B cell (primary cell): ENCODE results near the gene C12orf60. TPM values are rescaled to one million over a fixed set of nuclear protein-coding genes. Genes with fewer than 3 reads are reported as not detected.

ENCODE experiments used
- ATAC-seq: fragments of 200-7000 bp; cut with Tn5 transposase; one replicate; pipeline ENCODE4 v1.10.0; 2021; ENCODE audit warnings: low read depth, mild to moderate bottlenecking, moderate number of reproducible peaks, moderate library complexity
- CTCF ChIA-PET: fragments of 350-600 bp; sonication (Branson Sonifier 250); formaldehyde crosslinking; loops from one replicate; lab custom pipeline; 2021; ENCODE audit warnings: antibody characterized with exemption, inconsistent platforms; lab: Charles Lee
- POLR2A ChIA-PET: fragments of 350-600 bp; sonication (Branson Sonifier 250); formaldehyde crosslinking; loops from one replicate; lab custom pipeline; 2021; ENCODE audit warnings: antibody characterized with exemption; lab: Charles Lee
- DNase-seq: peaks from one replicate; pipeline ENCODE4 v3.0.0; 2013
- H2AFZ ChIP-seq: 2 replicates; pipeline ENCODE4 v1.6.1; 2012; ENCODE audit warnings: mild to moderate bottlenecking, low read depth, low read length; ENCODE audit not compliant: insufficient read depth, poor library complexity, severe bottlenecking
- H3K27ac ChIP-seq, 2 donors: 1 replicate in 1 of 2; 2 replicates in 1 of 2; pipeline ENCODE4 v1.5.1; 2012 to 2013; ENCODE audit warnings: low read length in 2 of 2, mild to moderate bottlenecking in 2 of 2, moderate library complexity in 1 of 2
- H3K27me3 ChIP-seq, 4 experiments: fragments of 200-600 bp in 1 of 4; sonication (generic) in 1 of 4; replicated peaks in 1 of 4; 1 replicate in 2 of 4; 2 replicates in 2 of 4; pipeline versions ENCODE4 v1.6.1 to v1.7.0; 2013 to 2016; ENCODE audit warnings: low read length in 3 of 4, mild to moderate bottlenecking in 2 of 4, mixed read lengths in 1 of 4, moderate library complexity in 1 of 4; ENCODE audit not compliant: insufficient read depth in 4 of 4, control insufficient read depth in 3 of 4; ENCODE audit errors: control extremely low read depth in 1 of 4
- H3K36me3 ChIP-seq, 2 experiments: replicated peaks in 1 of 2; 1 replicate in 1 of 2; 2 replicates in 1 of 2; pipeline versions ENCODE4 v1.6.1 to v1.7.1; 2013; ENCODE audit warnings: low read length in 1 of 2; ENCODE audit not compliant: insufficient read depth in 2 of 2, control insufficient read depth in 1 of 2; ENCODE audit errors: control extremely low read depth in 1 of 2, extremely low read depth in 1 of 2
- H3K4me1 ChIP-seq, 2 donors: fragments of 200-600 bp in 1 of 2; sonication (generic) in 1 of 2; 1 replicate in 1 of 2; 2 replicates in 1 of 2; pipeline versions ENCODE4 v1.5.1 to v1.6.1; 2013 to 2017; ENCODE audit warnings: low read length in 2 of 2; ENCODE audit not compliant: control insufficient read depth in 2 of 2, insufficient read depth in 2 of 2
- H3K4me2 ChIP-seq: replicated peaks from 2 replicates; pipeline ENCODE3; 2012; ENCODE audit warnings: mild to moderate bottlenecking, low read depth, low read length; ENCODE audit not compliant: poor library complexity, severe bottlenecking
- H3K4me3 ChIP-seq, 5 experiments: fragments of 200-600 bp in 1 of 5; sonication (generic) in 1 of 5; 1 replicate in 3 of 5; 2 replicates in 2 of 5; pipeline versions ENCODE4 v1.5.1 to v1.7.0; 2011 to 2016; ENCODE audit warnings: low read length in 4 of 5, mild to moderate bottlenecking in 4 of 5, low read depth in 2 of 5, control low read depth in 1 of 5, moderate library complexity in 1 of 5; ENCODE audit not compliant: insufficient read depth in 1 of 5; ENCODE audit errors: control extremely low read depth in 1 of 5, extremely low read depth in 1 of 5
- H3K79me2 ChIP-seq: fragments of 200-600 bp; sonication (generic); one replicate; pipeline ENCODE4 v1.6.0; 2016; ENCODE audit warnings: low read length; ENCODE audit not compliant: control insufficient read depth, insufficient read depth
- H3K9ac ChIP-seq: fragments of 200-600 bp; sonication (generic); 2 replicates; pipeline ENCODE4 v1.6.1; 2017; ENCODE audit warnings: mild to moderate bottlenecking, low read length, moderate library complexity
- H3K9me3 ChIP-seq, 3 donors: one replicate each; pipeline versions ENCODE4 v1.6.1 to v1.7.1; 2013; ENCODE audit warnings: low read length in 2 of 3; ENCODE audit not compliant: control insufficient read depth in 2 of 3, insufficient read depth in 1 of 3; ENCODE audit errors: control extremely low read depth in 1 of 3
- H4K20me1 ChIP-seq: 2 replicates; pipeline ENCODE4 v1.6.0; 2012; ENCODE audit warnings: mild to moderate bottlenecking, low read length; ENCODE audit not compliant: insufficient read depth, control insufficient read depth, poor library complexity, severe bottlenecking
- H3K27ac Mint-ChIP-seq: one replicate; pipeline ENCODE4 v1.8.0; 2021; ENCODE audit warnings: mixed read lengths
- H3K27me3 Mint-ChIP-seq: one replicate; pipeline ENCODE4 v1.8.0; 2021; ENCODE audit warnings: mixed read lengths
- H3K4me1 Mint-ChIP-seq: one replicate; pipeline ENCODE4 v1.8.0; 2021; ENCODE audit warnings: mixed read lengths
- H3K4me3 Mint-ChIP-seq: one replicate; pipeline ENCODE4 v1.8.0; 2021; ENCODE audit warnings: mixed read lengths
- H3K9me3 Mint-ChIP-seq: one replicate; pipeline ENCODE4 v1.8.0; 2022; ENCODE audit warnings: mixed read lengths; ENCODE audit not compliant: insufficient read depth
- EZH2 ChIP-seq: IDR thresholded peaks from 2 replicates; pipeline ENCODE4 v1.6.1; 2012; ENCODE audit warnings: borderline replicate concordance, low read depth, mild to moderate bottlenecking, moderate library complexity, low read length; ENCODE audit not compliant: insufficient read depth, poor library complexity, severe bottlenecking
- WGBS: methylation state at CpG from one replicate; pipeline ENCODE4 v1.1.5; 2013; ENCODE audit warnings: missing lambda C conversion rate; ENCODE audit not compliant: insufficient coverage; 5-methylcytosine and 5-hydroxymethylcytosine counted together
- intact Hi-C: fragments of 100-400 bp; cut with micrococcal nuclease; formaldehyde crosslinking; loops from one replicate; pipeline ENCODE4 v1.10.0; 2022
- polyA plus RNA-seq: library from polyadenylated mRNA; depleted of rRNA; stranded (reverse); fragments of >200 nt; gene quantifications from 2 replicates; pipeline ENCODE4 v1.2.3, GENCODE V29; 2012
- total RNA-seq, 2 donors: library from RNA; stranded (reverse); fragments of 120-200 nt in 1 of 2; gene quantifications; 1 replicate in 1 of 2; 2 replicates in 1 of 2; pipeline versions ENCODE4 v1.2.3 to v1.2.4, GENCODE V29; 2013 to 2022
- TF ChIP-seq, protein P1 (sequence below): fragments of 200-600 bp; IDR thresholded peaks from one replicate; pipeline ENCODE4 v1.8.0; 2022; ENCODE audit warnings: antibody characterized with exemption, mild to moderate bottlenecking

C12orf60 gene
- total and polyA plus RNA-seq, 2 donors (not counting 1 experiment from before 2014, with no cell fraction given) = 0.25 to 1.2 TPM

DNA sequence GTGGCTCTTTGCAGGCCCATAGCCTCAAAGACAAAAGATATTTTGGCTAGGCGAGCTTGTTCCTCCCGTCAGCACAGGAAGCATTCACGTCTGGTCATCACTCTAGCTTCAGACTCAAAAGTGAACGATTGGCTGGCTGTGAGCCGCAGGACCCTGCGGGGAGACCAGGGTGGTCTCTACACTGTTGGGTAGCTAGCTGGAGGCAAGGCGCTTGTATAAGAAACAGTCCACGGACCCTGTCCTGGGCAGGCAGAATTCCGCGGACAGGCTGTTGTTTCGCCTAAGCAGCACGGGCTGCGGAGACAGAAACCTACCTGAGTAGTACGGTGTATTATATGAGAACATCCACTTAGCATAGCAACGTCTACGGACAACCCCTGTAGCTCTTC, 29.8 kb upstream of the C12orf60 start:
- H3K9me3 ChIP-seq = peaks cover 0 to 10% (median 0%) of the 10 kb centered on the region in 3 donors
- no peak for TF ChIP-seq EZH2
- no peaks in the 10 kb centered on the region for H3K27me3 ChIP-seq
- H3K27ac ChIP-seq = peak overlapping the region; percentile 69 to 71
- Mint-ChIP-seq H3K4me1 (peaks cover 51% of the 10 kb centered on the region), H3K9me3 (no peaks in the 10 kb centered on the region), H3K27ac (peak overlapping the region; percentile 99), H3K4me3 (peak overlapping the region; percentile 100), H3K27me3 (no peaks in the 10 kb centered on the region)
- ATAC-seq = peak; percentile 14
- no peaks in the 10 kb centered on the region for H4K20me1 ChIP-seq
- H3K4me3 ChIP-seq = peak overlapping the region; percentile 82 to 91 (median 87)
- peak overlapping the region; percentile 79 for H3K9ac ChIP-seq
- intact Hi-C loops = loop anchor here (1.0 to 5.0 kb wide), 2 partner anchors 30 to 799 kb away; partner anchors contain the start of genes C12orf60 and WBP11
- POLR2A ChIA-PET = interaction anchor here (0.9 to 3.5 kb wide), 4 partner anchors 24 to 408 kb away, joined by 3 to 17 read pairs (median 8); partner anchors contain the start of genes ATF7IP, C12orf60 and WBP11
- WGBS = 17% methylated on average over 11 of the region's 16 CpGs
- peaks cover 22 to 40% of the 10 kb centered on the region in 2 donors for H3K4me1 ChIP-seq
- H3K79me2 ChIP-seq = peaks cover 15% of the 10 kb centered on the region
- H3K4me2 ChIP-seq = peak overlapping the region; percentile 92
- H3K36me3 ChIP-seq = peaks cover 0 to 2% of the 10 kb centered on the region in 2 experiments
- CTCF ChIA-PET = interaction anchor here (1.3 to 3.5 kb wide), 2 partner anchors 29 to 408 kb away, joined by 3 to 8 read pairs; partner anchors contain the start of gene ATF7IP
- no peak for DNase-seq
- peak overlapping the region; percentile 92 for H2AFZ ChIP-seq

DNA sequence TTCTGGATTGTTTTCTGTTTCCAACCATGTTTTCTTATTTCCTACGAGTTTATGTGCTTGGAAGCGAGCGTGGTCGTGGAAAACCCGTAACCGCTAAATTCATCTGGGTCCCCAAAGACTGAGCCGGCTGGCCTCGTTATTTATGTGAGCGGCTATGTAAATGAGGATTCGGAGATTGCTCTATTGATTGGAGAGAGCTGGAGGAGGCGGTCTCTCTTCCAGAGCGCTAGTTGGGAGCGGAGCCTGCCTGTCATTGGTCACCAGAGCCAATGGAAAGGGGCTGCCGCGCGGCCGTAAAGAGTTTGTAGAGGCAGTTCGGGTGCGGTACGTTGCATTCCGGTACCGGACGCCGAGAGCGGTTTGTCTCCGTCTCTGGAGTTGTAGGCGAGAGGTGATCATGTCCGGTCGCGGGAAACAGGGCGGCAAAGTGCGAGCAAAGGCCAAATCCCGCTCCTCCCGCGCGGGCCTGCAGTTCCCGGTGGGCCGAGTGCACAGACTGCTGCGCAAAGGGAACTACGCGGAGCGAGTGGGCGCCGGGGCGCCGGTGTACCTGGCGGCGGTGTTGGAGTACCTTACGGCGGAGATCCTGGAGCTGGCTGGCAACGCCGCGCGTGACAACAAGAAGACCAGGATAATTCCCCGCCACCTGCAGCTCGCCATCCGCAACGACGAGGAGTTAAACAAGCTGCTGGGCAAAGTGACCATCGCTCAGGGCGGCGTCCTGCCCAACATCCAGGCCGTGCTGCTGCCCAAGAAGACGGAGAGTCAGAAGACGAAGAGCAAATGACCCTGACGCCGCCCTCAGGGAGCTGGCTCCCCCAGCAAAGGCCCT, 29.2 kb upstream of the C12orf60 start:
- peak overlapping the region; percentile 92 for H2AFZ ChIP-seq
- TF ChIP-seq EZH2 = no peak
- TF ChIP-seq, protein P1, sequence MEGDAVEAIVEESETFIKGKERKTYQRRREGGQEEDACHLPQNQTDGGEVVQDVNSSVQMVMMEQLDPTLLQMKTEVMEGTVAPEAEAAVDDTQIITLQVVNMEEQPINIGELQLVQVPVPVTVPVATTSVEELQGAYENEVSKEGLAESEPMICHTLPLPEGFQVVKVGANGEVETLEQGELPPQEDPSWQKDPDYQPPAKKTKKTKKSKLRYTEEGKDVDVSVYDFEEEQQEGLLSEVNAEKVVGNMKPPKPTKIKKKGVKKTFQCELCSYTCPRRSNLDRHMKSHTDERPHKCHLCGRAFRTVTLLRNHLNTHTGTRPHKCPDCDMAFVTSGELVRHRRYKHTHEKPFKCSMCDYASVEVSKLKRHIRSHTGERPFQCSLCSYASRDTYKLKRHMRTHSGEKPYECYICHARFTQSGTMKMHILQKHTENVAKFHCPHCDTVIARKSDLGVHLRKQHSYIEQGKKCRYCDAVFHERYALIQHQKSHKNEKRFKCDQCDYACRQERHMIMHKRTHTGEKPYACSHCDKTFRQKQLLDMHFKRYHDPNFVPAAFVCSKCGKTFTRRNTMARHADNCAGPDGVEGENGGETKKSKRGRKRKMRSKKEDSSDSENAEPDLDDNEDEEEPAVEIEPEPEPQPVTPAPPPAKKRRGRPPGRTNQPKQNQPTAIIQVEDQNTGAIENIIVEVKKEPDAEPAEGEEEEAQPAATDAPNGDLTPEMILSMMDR = no peak
- peak; percentile 59 for ATAC-seq
- Mint-ChIP-seq H3K4me3 (peak overlapping the region; percentile 100), H3K27me3 (no peaks in the 10 kb centered on the region), H3K9me3 (no peaks in the 10 kb centered on the region), H3K27ac (peak overlapping the region; percentile 99), H3K4me1 (peaks cover 46% of the 10 kb centered on the region)
- H3K79me2 ChIP-seq = peaks cover 9% of the 10 kb centered on the region
- under 1% methylated on average over 62 of the region's 67 CpGs for WGBS
- H3K36me3 ChIP-seq = no peaks in the 10 kb centered on the region
- CTCF ChIA-PET = interaction anchor here (1.3 to 3.5 kb wide), 5 partner anchors 10 to 409 kb away, joined by 3 to 9 read pairs (median 7); partner anchors contain the start of gene ATF7IP
- H3K4me3 ChIP-seq = peak overlapping the region; percentile 82 to 91 (median 87)
- intact Hi-C loops = loop anchor here (1.0 to 5.0 kb wide), 2 partner anchors 29 to 798 kb away; partner anchors contain the start of genes C12orf60 and WBP11
- POLR2A ChIA-PET = interaction anchor here (0.9 to 3.5 kb wide), 5 partner anchors 24 to 409 kb away, joined by 3 to 17 read pairs (median 6); partner anchors contain the start of genes ATF7IP, C12orf60 and WBP11
- H3K4me1 ChIP-seq = peaks cover 15 to 34% of the 10 kb centered on the region in 2 donors
- H3K9ac ChIP-seq = peak overlapping the region; percentile 79
- H3K9me3 ChIP-seq = peaks cover 0 to 10% (median 0%) of the 10 kb centered on the region in 3 donors
- H3K27me3 ChIP-seq = no peaks in the 10 kb centered on the region
- peak overlapping the region; percentile 69 to 71 for H3K27ac ChIP-seq
- DNase-seq = peak; percentile 95
- H4K20me1 ChIP-seq = no peaks in the 10 kb centered on the region
- H3K4me2 ChIP-seq = peak overlapping the region; percentile 92
